ENCODE measurements around the gene LDLRAD2. TPM values are rescaled to one million over a fixed set of nuclear protein-coding genes. Genes with fewer than 3 reads are reported as not detected.
A peak's percentile ranks its signal among the peaks of the same experiment; 100 is the strongest.

LDLRAD2 gene
- total and polyA plus RNA-seq, 4 donors = 0.12 to 2.7 (median 0.23) TPM; not detected in 1

DNA sequence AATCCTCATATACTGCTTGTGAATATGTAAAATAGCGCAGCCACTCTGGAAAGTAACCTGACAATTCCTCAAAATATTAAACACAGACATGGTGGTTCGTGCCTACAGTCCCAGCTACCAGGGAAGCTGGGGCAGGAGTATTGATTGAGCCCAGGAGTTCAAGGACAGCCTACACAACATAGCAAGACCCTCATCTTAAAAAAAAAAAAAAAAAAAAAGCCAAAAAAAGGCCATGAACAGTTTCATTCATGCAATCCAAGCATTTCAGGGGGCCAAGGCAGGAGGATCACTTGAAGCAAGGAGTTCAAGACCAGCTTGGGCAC is 33.7 kb upstream of the LDLRAD2 start:
- H3K27me3 ChIP-seq (ENCODE audit: control insufficient read depth in 4 of 4, insufficient read depth in 4 of 4, low read length in 3 of 4) = no peaks in the 10 kb centered on the region
- peaks cover 6 to 20% (median 10%) of the 10 kb centered on the region in 4 donors for H3K4me1 ChIP-seq (ENCODE audit: control insufficient read depth in 4 of 4, insufficient read depth in 4 of 4, low read length in 3 of 4)
- 86% methylated on average over 2 of the region's 2 CpGs for WGBS
- H3K4me3 ChIP-seq (ENCODE audit: low read depth in 1 of 3, low read length in 3 of 3) = no peak overlapping the region
- no peak for DNase-seq (ENCODE audit: low spot score)
- H3K9ac ChIP-seq (ENCODE audit: low read depth in 1 of 2, low read length in 2 of 2) = no peak overlapping the region
- TF ChIP-seq, protein P1, sequence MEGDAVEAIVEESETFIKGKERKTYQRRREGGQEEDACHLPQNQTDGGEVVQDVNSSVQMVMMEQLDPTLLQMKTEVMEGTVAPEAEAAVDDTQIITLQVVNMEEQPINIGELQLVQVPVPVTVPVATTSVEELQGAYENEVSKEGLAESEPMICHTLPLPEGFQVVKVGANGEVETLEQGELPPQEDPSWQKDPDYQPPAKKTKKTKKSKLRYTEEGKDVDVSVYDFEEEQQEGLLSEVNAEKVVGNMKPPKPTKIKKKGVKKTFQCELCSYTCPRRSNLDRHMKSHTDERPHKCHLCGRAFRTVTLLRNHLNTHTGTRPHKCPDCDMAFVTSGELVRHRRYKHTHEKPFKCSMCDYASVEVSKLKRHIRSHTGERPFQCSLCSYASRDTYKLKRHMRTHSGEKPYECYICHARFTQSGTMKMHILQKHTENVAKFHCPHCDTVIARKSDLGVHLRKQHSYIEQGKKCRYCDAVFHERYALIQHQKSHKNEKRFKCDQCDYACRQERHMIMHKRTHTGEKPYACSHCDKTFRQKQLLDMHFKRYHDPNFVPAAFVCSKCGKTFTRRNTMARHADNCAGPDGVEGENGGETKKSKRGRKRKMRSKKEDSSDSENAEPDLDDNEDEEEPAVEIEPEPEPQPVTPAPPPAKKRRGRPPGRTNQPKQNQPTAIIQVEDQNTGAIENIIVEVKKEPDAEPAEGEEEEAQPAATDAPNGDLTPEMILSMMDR (IDR thresholded peaks at IDR 0.05; ENCODE audit: low read depth, low read length, missing input control) = no peak
- no peak for TF ChIP-seq JUND (IDR thresholded peaks at IDR 0.05)
- TF ChIP-seq RAD21 (IDR thresholded peaks at IDR 0.05) = no peak
- no peak for TF ChIP-seq HNF4A (conservative IDR thresholded peaks at IDR 0.05)
- no peak for TF ChIP-seq NR2F2 (IDR thresholded peaks at IDR 0.05)
- no peak for TF ChIP-seq FOXA2 (IDR thresholded peaks at IDR 0.05)
- no peak for TF ChIP-seq RXRA (IDR thresholded peaks at IDR 0.05)
- no peak for TF ChIP-seq FOXA1 (IDR thresholded peaks at IDR 0.05)
- TF ChIP-seq GABPA (IDR thresholded peaks at IDR 0.05 in 1 of 2, conservative IDR thresholded peaks at IDR 0.05 in 1 of 2) = no peak
- TF ChIP-seq, protein P2, sequence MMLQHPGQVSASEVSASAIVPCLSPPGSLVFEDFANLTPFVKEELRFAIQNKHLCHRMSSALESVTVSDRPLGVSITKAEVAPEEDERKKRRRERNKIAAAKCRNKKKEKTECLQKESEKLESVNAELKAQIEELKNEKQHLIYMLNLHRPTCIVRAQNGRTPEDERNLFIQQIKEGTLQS (IDR thresholded peaks at IDR 0.05) = no peak
- TF ChIP-seq, protein P3, sequence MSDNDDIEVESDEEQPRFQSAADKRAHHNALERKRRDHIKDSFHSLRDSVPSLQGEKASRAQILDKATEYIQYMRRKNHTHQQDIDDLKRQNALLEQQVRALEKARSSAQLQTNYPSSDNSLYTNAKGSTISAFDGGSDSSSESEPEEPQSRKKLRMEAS (IDR thresholded peaks at IDR 0.05) = no peak
- no peak for TF ChIP-seq EGR1 (IDR thresholded peaks at IDR 0.05; ENCODE audit: low read depth in 2 of 2)
- no peak for TF ChIP-seq HNF4G (IDR thresholded peaks at IDR 0.05)
- no peak for TF ChIP-seq YY1 (IDR thresholded peaks at IDR 0.05)
- TF ChIP-seq, protein P4, sequence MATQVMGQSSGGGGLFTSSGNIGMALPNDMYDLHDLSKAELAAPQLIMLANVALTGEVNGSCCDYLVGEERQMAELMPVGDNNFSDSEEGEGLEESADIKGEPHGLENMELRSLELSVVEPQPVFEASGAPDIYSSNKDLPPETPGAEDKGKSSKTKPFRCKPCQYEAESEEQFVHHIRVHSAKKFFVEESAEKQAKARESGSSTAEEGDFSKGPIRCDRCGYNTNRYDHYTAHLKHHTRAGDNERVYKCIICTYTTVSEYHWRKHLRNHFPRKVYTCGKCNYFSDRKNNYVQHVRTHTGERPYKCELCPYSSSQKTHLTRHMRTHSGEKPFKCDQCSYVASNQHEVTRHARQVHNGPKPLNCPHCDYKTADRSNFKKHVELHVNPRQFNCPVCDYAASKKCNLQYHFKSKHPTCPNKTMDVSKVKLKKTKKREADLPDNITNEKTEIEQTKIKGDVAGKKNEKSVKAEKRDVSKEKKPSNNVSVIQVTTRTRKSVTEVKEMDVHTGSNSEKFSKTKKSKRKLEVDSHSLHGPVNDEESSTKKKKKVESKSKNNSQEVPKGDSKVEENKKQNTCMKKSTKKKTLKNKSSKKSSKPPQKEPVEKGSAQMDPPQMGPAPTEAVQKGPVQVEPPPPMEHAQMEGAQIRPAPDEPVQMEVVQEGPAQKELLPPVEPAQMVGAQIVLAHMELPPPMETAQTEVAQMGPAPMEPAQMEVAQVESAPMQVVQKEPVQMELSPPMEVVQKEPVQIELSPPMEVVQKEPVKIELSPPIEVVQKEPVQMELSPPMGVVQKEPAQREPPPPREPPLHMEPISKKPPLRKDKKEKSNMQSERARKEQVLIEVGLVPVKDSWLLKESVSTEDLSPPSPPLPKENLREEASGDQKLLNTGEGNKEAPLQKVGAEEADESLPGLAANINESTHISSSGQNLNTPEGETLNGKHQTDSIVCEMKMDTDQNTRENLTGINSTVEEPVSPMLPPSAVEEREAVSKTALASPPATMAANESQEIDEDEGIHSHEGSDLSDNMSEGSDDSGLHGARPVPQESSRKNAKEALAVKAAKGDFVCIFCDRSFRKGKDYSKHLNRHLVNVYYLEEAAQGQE (IDR thresholded peaks at IDR 0.05) = no peak
- H3K36me3 ChIP-seq (ENCODE audit: control insufficient read depth in 4 of 4, insufficient read depth in 3 of 4, low read depth in 1 of 4, low read length in 3 of 4) = no peaks in the 10 kb centered on the region
- H3K27ac ChIP-seq (ENCODE audit: low read depth in 1 of 2, low read length in 2 of 2) = no peak overlapping the region
- H3K9me3 ChIP-seq (ENCODE audit: control insufficient read depth in 4 of 4, low read length in 3 of 4) = no peaks in the 10 kb centered on the region

DNA sequence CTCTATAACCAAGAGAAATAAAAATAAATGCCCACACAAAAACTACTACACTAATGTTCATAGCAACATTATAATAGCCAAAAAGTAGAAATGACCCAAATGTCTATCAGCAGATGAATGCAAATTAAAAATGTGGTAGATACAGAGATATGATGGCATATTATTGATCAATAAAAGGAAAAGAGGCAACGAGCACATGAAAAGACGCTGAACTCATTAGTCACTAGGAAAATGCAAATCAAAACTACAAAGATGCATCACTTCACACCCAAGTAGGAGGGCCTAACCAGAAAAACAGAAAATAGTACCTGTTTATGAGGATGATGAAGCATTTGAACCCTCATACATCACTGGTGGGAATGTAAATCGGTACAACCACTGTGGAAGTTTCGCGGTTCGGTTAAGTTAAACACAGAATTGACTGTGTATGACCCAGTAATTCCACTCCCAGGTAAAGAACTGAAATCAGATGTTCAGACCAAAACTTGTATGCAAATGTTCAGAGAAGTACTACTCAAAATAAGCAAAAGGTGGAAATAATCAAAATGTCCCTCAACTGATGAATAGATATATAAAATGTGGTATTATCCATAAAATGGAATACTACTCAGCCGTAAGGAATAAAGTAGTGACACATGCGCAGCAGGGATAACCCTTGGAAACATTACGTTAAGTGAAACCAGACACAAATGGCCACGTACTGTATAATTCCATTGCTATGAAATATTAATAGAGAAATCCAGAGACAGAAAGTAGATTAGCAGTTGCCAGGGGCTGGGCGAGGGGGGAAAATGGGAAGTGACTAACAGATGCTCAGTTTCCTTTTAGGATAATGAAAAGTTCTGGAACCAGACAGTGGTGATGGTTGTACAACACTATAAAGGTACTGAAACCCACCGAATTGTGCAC is 32.2 kb upstream of the LDLRAD2 start:
- Histone ChIP-seq H3K27ac (ENCODE audit: low read depth in 1 of 2, low read length in 2 of 2) (peak overlapping the region in 1 of 2 donors; percentile 12), H3K4me1 (ENCODE audit: control insufficient read depth in 4 of 4, insufficient read depth in 4 of 4, low read length in 3 of 4) (peaks cover 6 to 27% (median 11%) of the 10 kb centered on the region in 4 donors), H3K4me3 (ENCODE audit: low read depth in 1 of 3, low read length in 3 of 3) (no peak overlapping the region), H3K27me3 (ENCODE audit: control insufficient read depth in 4 of 4, insufficient read depth in 4 of 4, low read length in 3 of 4) (no peaks in the 10 kb centered on the region), H3K9ac (ENCODE audit: low read depth in 1 of 2, low read length in 2 of 2) (no peak overlapping the region), H3K36me3 (ENCODE audit: control insufficient read depth in 4 of 4, insufficient read depth in 3 of 4, low read depth in 1 of 4, low read length in 3 of 4) (no peaks in the 10 kb centered on the region), H3K9me3 (ENCODE audit: control insufficient read depth in 4 of 4, low read length in 3 of 4) (no peaks in the 10 kb centered on the region)
- no peak for DNase-seq (ENCODE audit: low spot score)
- 85% methylated on average over 12 of the region's 12 CpGs for WGBS
- no peak for TF ChIP-seq TAF1 (conservative IDR thresholded peaks at IDR 0.05)
- no peak for TF ChIP-seq RAD21 (IDR thresholded peaks at IDR 0.05)
- TF ChIP-seq, protein P2 (IDR thresholded peaks at IDR 0.05) = no peak
- TF ChIP-seq HNF4A (conservative IDR thresholded peaks at IDR 0.05) = no peak
- TF ChIP-seq, protein P5, sequence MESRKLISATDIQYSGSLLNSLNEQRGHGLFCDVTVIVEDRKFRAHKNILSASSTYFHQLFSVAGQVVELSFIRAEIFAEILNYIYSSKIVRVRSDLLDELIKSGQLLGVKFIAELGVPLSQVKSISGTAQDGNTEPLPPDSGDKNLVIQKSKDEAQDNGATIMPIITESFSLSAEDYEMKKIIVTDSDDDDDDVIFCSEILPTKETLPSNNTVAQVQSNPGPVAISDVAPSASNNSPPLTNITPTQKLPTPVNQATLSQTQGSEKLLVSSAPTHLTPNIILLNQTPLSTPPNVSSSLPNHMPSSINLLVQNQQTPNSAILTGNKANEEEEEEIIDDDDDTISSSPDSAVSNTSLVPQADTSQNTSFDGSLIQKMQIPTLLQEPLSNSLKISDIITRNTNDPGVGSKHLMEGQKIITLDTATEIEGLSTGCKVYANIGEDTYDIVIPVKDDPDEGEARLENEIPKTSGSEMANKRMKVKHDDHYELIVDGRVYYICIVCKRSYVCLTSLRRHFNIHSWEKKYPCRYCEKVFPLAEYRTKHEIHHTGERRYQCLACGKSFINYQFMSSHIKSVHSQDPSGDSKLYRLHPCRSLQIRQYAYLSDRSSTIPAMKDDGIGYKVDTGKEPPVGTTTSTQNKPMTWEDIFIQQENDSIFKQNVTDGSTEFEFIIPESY (IDR thresholded peaks at IDR 0.05) = no peak
- no peak for TF ChIP-seq NR2F2 (IDR thresholded peaks at IDR 0.05)
- TF ChIP-seq SP1 (IDR thresholded peaks at IDR 0.05) = no peak
- no peak for TF ChIP-seq FOXA2 (IDR thresholded peaks at IDR 0.05)
- TF ChIP-seq, protein P1 (IDR thresholded peaks at IDR 0.05; ENCODE audit: low read depth, low read length, missing input control) = no peak
- TF ChIP-seq, protein P3 (IDR thresholded peaks at IDR 0.05) = no peak
- TF ChIP-seq FOXA1 (IDR thresholded peaks at IDR 0.05) = no peak
- TF ChIP-seq HNF4G (IDR thresholded peaks at IDR 0.05) = no peak
- TF ChIP-seq GABPA (IDR thresholded peaks at IDR 0.05 in 1 of 2, conservative IDR thresholded peaks at IDR 0.05 in 1 of 2) = no peak
